CD8-positive, alpha-beta memory T cell (primary cell): ENCODE results near the gene CALU. TPM values are rescaled to one million over a fixed set of nuclear protein-coding genes. Genes with fewer than 3 reads are reported as not detected.

Source experiments
- CTCF ChIA-PET: fragments of 350-600 bp; sonication (Branson Sonifier 250); formaldehyde crosslinking; loops from one replicate; lab custom pipeline; 2021; ENCODE audit warnings: antibody characterized with exemption; lab: Charles Lee
- POLR2A ChIA-PET: fragments of 350-600 bp; sonication (Branson Sonifier 250); formaldehyde crosslinking; loops from one replicate; lab custom pipeline; 2021; ENCODE audit warnings: antibody characterized with exemption; lab: Charles Lee
- DNase-seq, 5 donors: peaks; one replicate each; pipeline versions ENCODE4 v3.0.0 to v3.0.0-alpha.2; 2020 to 2022; ENCODE audit warnings: mixed read lengths in 1 of 5
- H3K27ac ChIP-seq: one replicate; pipeline ENCODE4 v1.7.0; 2013; ENCODE audit warnings: low read depth, mild to moderate bottlenecking, low read length, moderate library complexity
- H3K27me3 ChIP-seq: 2 replicates; pipeline ENCODE4 v1.7.0; 2013; ENCODE audit warnings: low read length, mild to moderate bottlenecking; ENCODE audit not compliant: insufficient read depth, poor library complexity, severe bottlenecking
- H3K36me3 ChIP-seq: 2 replicates; pipeline ENCODE4 v1.7.0; 2013; ENCODE audit warnings: mild to moderate bottlenecking, low read length, moderate library complexity; ENCODE audit not compliant: insufficient read depth
- H3K4me1 ChIP-seq: 2 replicates; pipeline ENCODE4 v1.7.0; 2013; ENCODE audit warnings: mild to moderate bottlenecking, low read length, moderate library complexity; ENCODE audit not compliant: insufficient read depth
- H3K4me3 ChIP-seq: 2 replicates; pipeline ENCODE4 v1.7.0; 2013; ENCODE audit warnings: mild to moderate bottlenecking, low read length
- H3K9me3 ChIP-seq: 2 replicates; pipeline ENCODE4 v1.7.0; 2013; ENCODE audit warnings: mild to moderate bottlenecking, low read length
- H3K27ac Mint-ChIP-seq, 8 donors: one replicate each; pipeline ENCODE4 v1.8.0; 2020 to 2021; ENCODE audit warnings: mixed read lengths in 8 of 8, mild to moderate bottlenecking in 6 of 8, inconsistent platforms in 3 of 8, moderate library complexity in 3 of 8
- H3K27me3 Mint-ChIP-seq, 2 donors: one replicate each; pipeline ENCODE4 v1.8.0; 2020 to 2021; ENCODE audit warnings: mixed read lengths in 2 of 2, mild to moderate bottlenecking in 1 of 2, moderate library complexity in 1 of 2
- H3K36me3 Mint-ChIP-seq, 3 donors: one replicate each; pipeline ENCODE4 v1.8.0; 2020 to 2021; ENCODE audit warnings: mixed read lengths in 3 of 3, inconsistent platforms in 1 of 3, mild to moderate bottlenecking in 1 of 3
- H3K4me1 Mint-ChIP-seq, 3 donors: one replicate each; pipeline ENCODE4 v1.8.0; 2020 to 2021; ENCODE audit warnings: mixed read lengths in 3 of 3, inconsistent platforms in 1 of 3, mild to moderate bottlenecking in 1 of 3
- H3K4me3 Mint-ChIP-seq, 7 donors: one replicate each; pipeline ENCODE4 v1.8.0; 2020 to 2021; ENCODE audit warnings: mixed read lengths in 7 of 7, mild to moderate bottlenecking in 6 of 7, moderate library complexity in 4 of 7, inconsistent platforms in 2 of 7
- H3K9me3 Mint-ChIP-seq, 5 donors: one replicate each; pipeline ENCODE4 v1.8.0; 2020 to 2022; ENCODE audit warnings: mixed read lengths in 5 of 5, mild to moderate bottlenecking in 3 of 5, moderate library complexity in 2 of 5, inconsistent platforms in 1 of 5
- polyA plus RNA-seq: library from polyadenylated mRNA; unstranded; fragments of 300-500 nt; fragmentation: Illumina TruSeq; gene quantifications from one replicate; pipeline ENCODE4 v1.2.3, GENCODE V29; 2021
- total RNA-seq, 2 experiments: library from RNA; stranded (reverse); gene quantifications; one replicate each; pipeline ENCODE4 v1.2.3, GENCODE V29; 2021

Gene CALU
- total and polyA plus RNA-seq, 3 experiments from 2014 or later: 28.8 to 52.0 (median 51.4) TPM

DNA sequence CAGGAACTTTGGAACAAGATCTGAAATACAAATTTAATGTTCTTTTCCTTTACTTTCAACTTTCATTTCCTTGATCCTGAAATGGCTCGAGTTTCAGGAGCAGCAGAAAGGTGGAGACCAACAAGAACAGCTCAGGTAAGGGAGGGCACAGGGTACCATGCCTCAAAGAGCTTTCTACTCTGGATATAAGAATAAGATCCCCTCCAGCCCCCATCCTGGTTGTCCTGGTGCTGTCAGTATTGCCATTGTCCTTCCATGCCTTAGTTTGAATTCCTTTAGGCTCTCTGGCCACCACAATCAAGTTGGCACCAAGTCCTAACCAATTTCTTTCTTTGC lies 12.5 kb upstream of the CALU start:
- ChIA-PET CTCF (no interaction called here), POLR2A (no interaction called here)
- Mint-ChIP-seq H3K36me3 (no peaks in the 10 kb centered on the region), H3K9me3 (no peaks in the 10 kb centered on the region), H3K27ac (no peak overlapping the region), H3K27me3 (peaks cover 7 to 46% of the 10 kb centered on the region in 2 donors), H3K4me1 (no peaks in the 10 kb centered on the region), H3K4me3 (no peak overlapping the region)
- no peak for DNase-seq
- H3K27ac ChIP-seq: no peak overlapping the region
- H3K4me3 ChIP-seq: no peak overlapping the region
- H3K9me3 ChIP-seq: no peaks in the 10 kb centered on the region
- H3K4me1 ChIP-seq: no peaks in the 10 kb centered on the region
- no peaks in the 10 kb centered on the region for H3K36me3 ChIP-seq
- H3K27me3 ChIP-seq: peaks cover 5% of the 10 kb centered on the region

DNA sequence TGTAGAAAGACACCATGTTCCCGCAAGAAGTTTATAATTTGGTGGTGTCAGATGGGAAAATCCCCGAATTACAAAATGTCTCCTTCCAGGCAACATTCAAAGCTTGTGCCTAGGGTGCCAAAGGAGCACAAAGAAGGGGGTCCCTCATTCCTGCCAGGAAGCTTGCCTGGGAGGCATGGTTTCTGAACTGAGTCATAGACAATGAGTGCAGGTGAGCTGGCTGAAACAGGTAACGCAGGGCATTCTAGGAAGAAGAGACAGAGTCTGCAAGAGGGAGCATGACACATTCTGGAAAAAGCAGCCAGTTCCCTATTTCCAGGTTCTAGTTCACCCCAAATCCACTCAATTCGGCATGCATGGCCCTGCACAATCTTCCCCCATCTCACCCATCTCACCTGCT lies 11.9 kb upstream of the CALU start:
- H3K27ac Mint-ChIP-seq: no peak overlapping the region

DNA sequence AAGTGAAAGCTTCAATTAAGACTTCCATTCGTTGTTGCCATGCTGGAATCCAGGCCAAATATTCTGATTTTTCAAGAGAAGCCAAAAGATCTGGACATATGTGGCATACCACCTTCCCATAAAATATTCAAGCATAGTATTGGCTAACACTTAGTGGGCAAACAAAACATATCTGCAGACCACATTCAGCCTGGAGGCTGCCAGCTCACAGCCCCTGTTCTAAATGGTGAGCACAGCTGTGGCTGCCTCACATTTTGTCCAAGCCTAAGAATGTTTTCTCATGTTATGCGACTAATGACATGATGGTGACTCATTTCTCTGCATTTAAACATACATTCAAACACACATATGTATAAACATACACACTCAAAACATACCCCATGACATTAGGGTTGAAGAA lies 10.6 kb upstream of the CALU start:
- Mint-ChIP-seq H3K4me3 (no peak overlapping the region), H3K27ac (no peak overlapping the region), H3K36me3 (no peaks in the 10 kb centered on the region), H3K9me3 (no peaks in the 10 kb centered on the region), H3K4me1 (no peaks in the 10 kb centered on the region), H3K27me3 (peaks cover 7 to 49% of the 10 kb centered on the region in 2 donors)
- no peaks in the 10 kb centered on the region for H3K9me3 ChIP-seq
- DNase-seq: no peak
- H3K36me3 ChIP-seq: no peaks in the 10 kb centered on the region
- CTCF ChIA-PET: interaction anchor here (1.2 kb wide), 1 partner anchor 10 kb away, joined by 3 read pairs; no protein-coding TSS in a partner anchor
- H3K27ac ChIP-seq: no peak overlapping the region
- POLR2A ChIA-PET: no interaction called here
- no peaks in the 10 kb centered on the region for H3K4me1 ChIP-seq
- H3K4me3 ChIP-seq: no peak overlapping the region
- peaks cover 5% of the 10 kb centered on the region for H3K27me3 ChIP-seq

More for the DNA sequence above, 11.9 kb upstream of the CALU start:
- ChIA-PET POLR2A (no interaction called here), CTCF (no interaction called here)
- Histone ChIP-seq H3K4me3 (no peak overlapping the region), H3K27me3 (peaks cover 5% of the 10 kb centered on the region), H3K4me1 (no peaks in the 10 kb centered on the region), H3K27ac (no peak overlapping the region), H3K9me3 (no peaks in the 10 kb centered on the region), H3K36me3 (no peaks in the 10 kb centered on the region)
- H3K4me1 Mint-ChIP-seq: no peaks in the 10 kb centered on the region
- H3K36me3 Mint-ChIP-seq: no peaks in the 10 kb centered on the region
- peaks cover 7 to 49% of the 10 kb centered on the region in 2 donors for H3K27me3 Mint-ChIP-seq
- H3K4me3 Mint-ChIP-seq: no peak overlapping the region
- no peaks in the 10 kb centered on the region for H3K9me3 Mint-ChIP-seq
- DNase-seq: no peak

DNA sequence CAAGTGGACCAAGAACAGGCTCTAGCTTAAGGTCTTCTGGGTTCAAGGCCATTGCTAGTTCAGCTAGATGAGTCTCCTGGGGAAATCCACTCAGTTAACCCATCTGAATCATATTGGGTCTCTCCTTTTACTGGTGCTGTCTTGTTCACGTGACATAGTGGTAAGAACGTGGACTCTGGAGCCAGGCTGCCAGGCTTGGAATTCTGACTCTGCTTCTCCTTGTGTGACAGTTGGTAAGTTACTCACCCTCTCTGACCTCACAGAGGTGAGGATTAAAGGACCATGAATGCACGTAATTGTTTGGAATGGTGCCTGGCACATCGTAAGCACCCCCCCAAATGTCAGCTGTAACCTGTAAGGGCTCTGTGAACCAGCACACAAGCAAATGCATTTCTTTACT lies 9.7 kb upstream of the CALU start:
- Mint-ChIP-seq H3K4me3 (no peak overlapping the region), H3K27me3 (peaks cover 7 to 45% of the 10 kb centered on the region in 2 donors), H3K27ac (no peak overlapping the region), H3K4me1 (no peaks in the 10 kb centered on the region), H3K9me3 (no peaks in the 10 kb centered on the region), H3K36me3 (no peaks in the 10 kb centered on the region)
- Histone ChIP-seq H3K4me1 (no peaks in the 10 kb centered on the region), H3K9me3 (no peaks in the 10 kb centered on the region), H3K27me3 (peaks cover 5% of the 10 kb centered on the region), H3K36me3 (no peaks in the 10 kb centered on the region), H3K4me3 (no peak overlapping the region), H3K27ac (no peak overlapping the region)
- CTCF ChIA-PET: interaction anchor here (1.2 kb wide), 1 partner anchor 9 kb away, joined by 3 read pairs; no protein-coding TSS in a partner anchor
- DNase-seq: no peak
- POLR2A ChIA-PET: no interaction called here

DNA sequence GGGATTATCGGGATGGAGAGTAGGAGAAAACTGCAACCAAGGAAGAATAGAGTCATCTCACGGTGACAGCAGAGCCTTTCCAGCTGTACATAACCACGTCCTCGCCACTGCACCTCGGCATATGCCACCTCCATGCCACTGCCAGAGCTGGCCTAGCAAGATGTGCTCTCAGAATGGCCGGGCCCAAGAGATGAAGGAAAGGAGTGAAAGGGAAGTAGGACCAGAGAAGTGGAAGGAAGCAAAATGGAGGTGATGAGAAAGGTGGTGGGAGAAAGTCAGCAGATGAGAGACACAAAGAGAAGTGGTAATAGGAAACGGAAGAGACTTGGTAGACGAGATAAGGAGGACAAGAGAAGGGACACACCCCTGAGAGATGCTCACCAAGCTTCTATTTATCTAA lies 8.0 kb upstream of the CALU start:
- Histone ChIP-seq H3K27me3 (peaks cover 5% of the 10 kb centered on the region), H3K4me3 (no peak overlapping the region), H3K36me3 (no peaks in the 10 kb centered on the region), H3K27ac (no peak overlapping the region), H3K9me3 (no peaks in the 10 kb centered on the region), H3K4me1 (no peaks in the 10 kb centered on the region)
- no peak overlapping the region for H3K4me3 Mint-ChIP-seq
- no peaks in the 10 kb centered on the region for H3K9me3 Mint-ChIP-seq
- CTCF ChIA-PET: no interaction called here
- no peaks in the 10 kb centered on the region for H3K4me1 Mint-ChIP-seq
- no peak overlapping the region for H3K27ac Mint-ChIP-seq
- peaks cover 5 to 32% of the 10 kb centered on the region in 2 donors for H3K27me3 Mint-ChIP-seq
- POLR2A ChIA-PET: no interaction called here
- no peak for DNase-seq
- H3K36me3 Mint-ChIP-seq: no peaks in the 10 kb centered on the region

DNA sequence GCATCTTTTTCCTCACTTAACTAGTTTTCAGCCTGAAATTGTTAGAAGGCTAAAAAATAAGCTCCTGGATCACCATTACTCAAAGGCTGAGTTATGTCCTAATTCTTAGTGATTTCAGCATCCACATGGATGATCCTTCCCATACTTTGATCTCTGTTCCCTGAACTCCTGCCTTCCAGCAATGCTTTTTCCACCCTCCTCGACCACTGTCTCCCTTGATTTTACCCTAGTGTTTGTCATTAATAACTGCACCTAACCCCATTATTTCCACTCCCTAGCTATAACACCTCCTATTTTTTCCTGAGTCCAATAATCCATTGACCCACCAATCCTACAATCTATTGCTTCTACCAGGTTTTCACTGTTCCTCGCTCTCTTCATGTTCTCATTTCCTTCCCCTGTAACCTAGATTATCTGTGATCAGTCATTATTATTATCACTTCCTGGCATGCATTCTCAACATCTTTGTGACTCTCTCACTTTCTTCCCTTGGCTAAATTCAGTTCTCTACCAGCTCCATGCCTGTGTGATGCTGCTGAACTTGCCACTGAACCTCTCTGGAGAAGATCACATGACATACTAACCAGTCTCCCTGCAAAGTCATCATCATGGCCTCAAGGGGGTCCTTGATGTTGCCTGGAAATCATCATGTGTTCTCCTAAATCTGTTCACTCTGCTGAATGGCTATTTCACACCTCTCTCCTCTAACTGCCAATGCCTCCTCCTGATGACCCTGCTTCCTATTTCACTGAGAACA lies 6.5 kb upstream of the CALU start:
- ChIA-PET POLR2A (no interaction called here), CTCF (no interaction called here)
- Histone ChIP-seq H3K9me3 (no peaks in the 10 kb centered on the region), H3K4me3 (no peak overlapping the region), H3K4me1 (no peaks in the 10 kb centered on the region), H3K27ac (no peak overlapping the region), H3K36me3 (no peaks in the 10 kb centered on the region), H3K27me3 (peaks cover 5% of the 10 kb centered on the region)
- no peak overlapping the region for H3K27ac Mint-ChIP-seq
- peaks cover under 1 to 17% of the 10 kb centered on the region in 2 donors for H3K27me3 Mint-ChIP-seq
- H3K36me3 Mint-ChIP-seq: no peaks in the 10 kb centered on the region
- peaks cover 0 to under 1% (median under 1%) of the 10 kb centered on the region in 3 donors for H3K4me1 Mint-ChIP-seq
- H3K4me3 Mint-ChIP-seq: no peak overlapping the region
- no peak for DNase-seq
- no peaks in the 10 kb centered on the region for H3K9me3 Mint-ChIP-seq

DNA sequence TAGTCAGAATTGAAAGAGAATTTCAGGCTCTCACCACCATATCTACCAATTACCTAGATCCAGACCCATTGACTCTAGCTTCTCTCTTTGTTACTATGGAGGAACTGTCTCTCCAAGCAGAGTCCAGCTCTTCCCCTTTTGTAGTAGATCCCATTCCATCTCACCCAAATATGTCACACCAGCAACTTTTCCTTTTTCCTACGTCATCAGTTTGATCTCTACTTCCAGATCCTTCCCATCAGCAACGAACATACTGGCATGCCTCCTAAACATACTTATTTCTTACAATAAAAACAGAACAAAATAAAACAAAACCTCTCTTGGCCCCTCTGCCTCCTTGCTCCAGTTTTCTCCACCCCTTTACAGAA lies 5.9 kb upstream of the CALU start:
- peaks cover 5% of the 10 kb centered on the region for H3K27me3 ChIP-seq
- Mint-ChIP-seq H3K4me1 (peaks cover 5 to 6% (median 6%) of the 10 kb centered on the region in 3 donors), H3K4me3 (no peak overlapping the region), H3K9me3 (no peaks in the 10 kb centered on the region), H3K27me3 (peaks cover 0 to 15% of the 10 kb centered on the region in 2 donors), H3K36me3 (no peaks in the 10 kb centered on the region), H3K27ac (no peak overlapping the region)
- peaks cover 4% of the 10 kb centered on the region for H3K4me1 ChIP-seq
- ChIA-PET POLR2A (no interaction called here), CTCF (no interaction called here)
- no peak overlapping the region for H3K4me3 ChIP-seq
- H3K27ac ChIP-seq: no peak overlapping the region
- no peaks in the 10 kb centered on the region for H3K9me3 ChIP-seq
- H3K36me3 ChIP-seq: no peaks in the 10 kb centered on the region
- no peak for DNase-seq

DNA sequence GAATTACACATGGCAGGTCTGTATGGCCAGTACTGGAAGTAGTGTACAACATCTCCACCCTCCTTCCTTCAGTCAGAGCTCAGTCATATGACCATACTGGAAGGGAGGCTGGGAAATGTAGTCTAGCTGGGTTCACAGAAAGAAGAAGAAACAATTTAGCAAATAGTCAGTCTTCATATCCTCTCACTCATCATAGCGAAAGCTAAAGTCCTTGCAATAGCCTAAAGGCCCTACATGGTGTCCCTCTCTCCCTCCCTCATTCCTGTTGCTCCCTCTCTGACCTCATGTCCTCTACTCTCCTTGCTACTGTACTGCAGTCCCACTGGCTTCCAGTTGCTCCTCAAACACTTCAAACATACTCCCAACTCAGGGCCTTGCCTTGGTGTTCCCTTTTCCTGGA lies 4.3 kb upstream of the CALU start:
- Mint-ChIP-seq H3K9me3 (no peaks in the 10 kb centered on the region), H3K4me3 (no peak overlapping the region), H3K27me3 (peaks cover 0 to 15% of the 10 kb centered on the region in 2 donors), H3K4me1 (peaks cover 14 to 16% (median 15%) of the 10 kb centered on the region in 3 donors), H3K36me3 (peaks cover 0 to 12% (median 0%) of the 10 kb centered on the region in 3 donors), H3K27ac (peak overlapping the region in 1 of 8 donors; percentile 18)
- Histone ChIP-seq H3K4me1 (peaks cover 9% of the 10 kb centered on the region), H3K27me3 (no peaks in the 10 kb centered on the region), H3K36me3 (no peaks in the 10 kb centered on the region), H3K4me3 (no peak overlapping the region), H3K27ac (no peak overlapping the region), H3K9me3 (no peaks in the 10 kb centered on the region)
- no peak for DNase-seq
- ChIA-PET CTCF (interaction anchor here (1.2 kb wide), 1 partner anchor 149 kb away, joined by 4 read pairs; no protein-coding TSS in a partner anchor), POLR2A (no interaction called here)
